ENCODE data around the gene KPNA4. TPM values are rescaled to one million over a fixed set of nuclear protein-coding genes. Genes with fewer than 3 reads are reported as not detected.
A peak's percentile ranks its signal among the peaks of the same experiment; 100 is the strongest.

Gene KPNA4
- total RNA-seq, 2 donors from 2014 or later = 63.1 to 69.4 TPM

- H3K4me1 Mint-ChIP-seq (ENCODE audit: low read depth in 2 of 2) = peaks cover 26 to 28% of the 10 kb centered on the region in 2 donors
- ATAC-seq (peak; percentile 52 to 69), DNase-seq (ENCODE audit: low spot score) (peak; percentile 74)
- H3K27ac Mint-ChIP-seq = peak overlapping the region; percentile 91 to 98
- H3K36me3 Mint-ChIP-seq = peaks cover 11% of the 10 kb centered on the region
- H3K4me3 Mint-ChIP-seq = peak overlapping the region; percentile 99
- no peaks in the 10 kb centered on the region for H3K27me3 Mint-ChIP-seq
- H3K9me3 Mint-ChIP-seq = no peaks in the 10 kb centered on the region
Measured at GRCh38 chr3:160448845-160449635, 116.3 kb downstream of the KPNA4 start.

- peaks cover 11% of the 10 kb centered on the region for H3K36me3 Mint-ChIP-seq
- ATAC-seq = no peak
- no peak overlapping the region for H3K4me3 Mint-ChIP-seq
- peaks cover 26 to 28% of the 10 kb centered on the region in 2 donors for H3K4me1 Mint-ChIP-seq (ENCODE audit: low read depth in 2 of 2)
- no peaks in the 10 kb centered on the region for H3K27me3 Mint-ChIP-seq
- H3K9me3 Mint-ChIP-seq = no peaks in the 10 kb centered on the region
- no peak for DNase-seq (ENCODE audit: low spot score)
- no peak overlapping the region for H3K27ac Mint-ChIP-seq
Measured at GRCh38 chr3:160447544-160447943, 117.8 kb downstream of the KPNA4 start.

GRCh38 chr3:160446522-160447056 lies 118.8 kb downstream of the KPNA4 start:
- no peak overlapping the region for H3K27ac Mint-ChIP-seq
- peaks cover 30 to 35% of the 10 kb centered on the region in 2 donors for H3K4me1 Mint-ChIP-seq (ENCODE audit: low read depth in 2 of 2)
- no peaks in the 10 kb centered on the region for H3K9me3 Mint-ChIP-seq
- H3K27me3 Mint-ChIP-seq = no peaks in the 10 kb centered on the region
- H3K36me3 Mint-ChIP-seq = peaks cover 16% of the 10 kb centered on the region
- ATAC-seq (no peak), DNase-seq (ENCODE audit: low spot score) (no peak)
- H3K4me3 Mint-ChIP-seq = no peak overlapping the region

GRCh38 chr3:160445854-160446253 lies 119.5 kb downstream of the KPNA4 start:
- H3K36me3 Mint-ChIP-seq = peaks cover 16% of the 10 kb centered on the region
- ATAC-seq (no peak), DNase-seq (ENCODE audit: low spot score) (no peak)
- H3K4me3 Mint-ChIP-seq = no peak overlapping the region
- H3K4me1 Mint-ChIP-seq (ENCODE audit: low read depth in 2 of 2) = peaks cover 30 to 35% of the 10 kb centered on the region in 2 donors
- no peaks in the 10 kb centered on the region for H3K27me3 Mint-ChIP-seq
- H3K27ac Mint-ChIP-seq = no peak overlapping the region
- H3K9me3 Mint-ChIP-seq = no peaks in the 10 kb centered on the region

Other genes starting within 250 kb of the KPNA4 start
- 10 to 100 TPM; 15.7 to 25.7 TPM for gene IFT80, start 166.3 kb downstream of the KPNA4 start, total RNA-seq
- 100 to 1,000 TPM; 118 to 201 TPM for gene SMC4, start 165.9 kb downstream of the KPNA4 start, total RNA-seq
- gene TRIM59, start 115.8 kb downstream of the KPNA4 start, total RNA-seq = 10 to 100 TPM; 22.6 to 30.5 TPM
- not detected for gene ARL14, start 111.6 kb upstream of the KPNA4 start, total RNA-seq
- gene PPM1L, start 190.7 kb upstream of the KPNA4 start, total RNA-seq = 10 to 100 TPM; 14.9 to 15.2 TPM